Endodermal cell (in vitro differentiated cells): ENCODE measurements around the gene BRF1. TPM values are rescaled to one million over a fixed set of nuclear protein-coding genes. Genes with fewer than 3 reads are reported as not detected.
A peak's percentile ranks its signal among the peaks of the same experiment; 100 is the strongest.

Experiments used
- DNase-seq: peaks from one replicate; pipeline ENCODE4 v3.0.0-alpha.2; 2017
- H3K27ac ChIP-seq: 2 replicates; pipeline ENCODE4 v1.5.1; 2013; ENCODE audit warnings: mild to moderate bottlenecking, low read depth, low read length, moderate library complexity
- H3K27me3 ChIP-seq: 2 replicates; pipeline ENCODE4 v1.6.1; 2013; ENCODE audit warnings: mild to moderate bottlenecking, low read length, moderate library complexity; ENCODE audit not compliant: insufficient read depth, control insufficient read depth, poor library complexity, severe bottlenecking
- H3K36me3 ChIP-seq: 2 replicates; pipeline ENCODE4 v1.7.0; 2013; ENCODE audit warnings: mild to moderate bottlenecking, low read length, moderate library complexity; ENCODE audit not compliant: control insufficient read depth, insufficient read depth
- H3K4me1 ChIP-seq: one replicate; pipeline ENCODE4 v1.7.0; 2013; ENCODE audit warnings: low read length; ENCODE audit not compliant: control insufficient read depth, insufficient read depth
- H3K4me3 ChIP-seq: 2 replicates; pipeline ENCODE4 v1.5.1; 2013; ENCODE audit warnings: mild to moderate bottlenecking, low read length, moderate library complexity
- H3K9ac ChIP-seq: 2 replicates; pipeline ENCODE4 v1.6.1; 2013; ENCODE audit warnings: mild to moderate bottlenecking, low read length, moderate library complexity; ENCODE audit not compliant: poor library complexity, severe bottlenecking; ENCODE audit errors: extremely low read depth
- H3K9me3 ChIP-seq: 2 replicates; pipeline ENCODE4 v1.6.1; 2013; ENCODE audit warnings: mild to moderate bottlenecking, low read length, moderate library complexity; ENCODE audit not compliant: control insufficient read depth
- H3K27ac Mint-ChIP-seq: 2 replicates; pipeline ENCODE4 v1.8.0; 2020; ENCODE audit warnings: mixed read lengths
- H3K27me3 Mint-ChIP-seq: 2 replicates; pipeline ENCODE4 v1.8.0; 2021; ENCODE audit warnings: mild to moderate bottlenecking, mixed read lengths; ENCODE audit not compliant: insufficient read depth
- H3K36me3 Mint-ChIP-seq: 2 replicates; pipeline ENCODE4 v1.8.0; 2020; ENCODE audit warnings: low read depth, mixed read lengths
- H3K4me1 Mint-ChIP-seq: 2 replicates; pipeline ENCODE4 v1.8.0; 2020; ENCODE audit warnings: mixed read lengths
- H3K4me3 Mint-ChIP-seq: 2 replicates; pipeline ENCODE4 v1.8.0; 2020; ENCODE audit warnings: mild to moderate bottlenecking, moderate library complexity, mixed read lengths
- H3K9me3 Mint-ChIP-seq: 2 replicates; pipeline ENCODE4 v1.8.0; 2020; ENCODE audit warnings: mild to moderate bottlenecking, mixed read lengths
- CTCF ChIP-seq: fragments of 200-600 bp; sonication (generic); conservative IDR thresholded peaks from 2 replicates; pipeline ENCODE4 v1.5.0; 2021; ENCODE audit warnings: antibody characterized with exemption, mild to moderate bottlenecking
- WGBS, 2 experiments: methylation state at CpG; one replicate each; pipeline versions ENCODE4 v1.1.5 to v1.1.7; 2013; ENCODE audit warnings: missing lambda C conversion rate in 2 of 2, mixed read lengths in 1 of 2; ENCODE audit not compliant: insufficient coverage in 1 of 2, insufficient read length in 1 of 2; 5-methylcytosine and 5-hydroxymethylcytosine counted together
- total RNA-seq, 2 donors: library from RNA; stranded (reverse); fragmentation: NEBNext Ultra II Directional in 1 of 2; extraction: Animal tissue kit (Norgen Biotek cat#: 25700) in 1 of 2; gene quantifications; 2 replicates in 1 of 2; 3 replicates in 1 of 2; pipeline ENCODE4 v1.2.1, GENCODE V29; 2021

BRF1 gene
- total RNA-seq, 2 donors from 2014 or later = 37.0 to 44.5 TPM

GRCh38 chr14:105272623-105273022 lies 28.2 kb downstream of the BRF1 start:
- H3K36me3 Mint-ChIP-seq = no peaks in the 10 kb centered on the region
- Histone ChIP-seq H3K36me3 (no peaks in the 10 kb centered on the region), H3K9ac (no peak overlapping the region), H3K27me3 (no peaks in the 10 kb centered on the region), H3K4me3 (no peak overlapping the region), H3K4me1 (no peaks in the 10 kb centered on the region), H3K27ac (no peak overlapping the region), H3K9me3 (no peaks in the 10 kb centered on the region)
- TF ChIP-seq CTCF = no peak
- H3K27ac Mint-ChIP-seq = peak overlapping the region; percentile 26
- no peak for DNase-seq
- H3K27me3 Mint-ChIP-seq = no peaks in the 10 kb centered on the region
- H3K4me1 Mint-ChIP-seq = no peaks in the 10 kb centered on the region
- no peak overlapping the region for H3K4me3 Mint-ChIP-seq
- WGBS, 2 experiments = 90 to 91% methylated on average over 11 to 15 of the region's 15 CpGs
- no peaks in the 10 kb centered on the region for H3K9me3 Mint-ChIP-seq

GRCh38 chr14:105271224-105271890 lies 29.4 kb downstream of the BRF1 start:
- no peak overlapping the region for H3K27ac ChIP-seq

GRCh38 chr14:105269405-105269804 lies 31.4 kb downstream of the BRF1 start:
- Histone ChIP-seq H3K4me1 (no peaks in the 10 kb centered on the region), H3K4me3 (no peak overlapping the region), H3K27ac (no peak overlapping the region), H3K9me3 (no peaks in the 10 kb centered on the region), H3K9ac (no peak overlapping the region), H3K27me3 (no peaks in the 10 kb centered on the region), H3K36me3 (no peaks in the 10 kb centered on the region)
- WGBS, 2 experiments = 94 to 95% methylated on average over 6 to 11 of the region's 11 CpGs
- Mint-ChIP-seq H3K27me3 (no peaks in the 10 kb centered on the region), H3K4me3 (no peak overlapping the region), H3K27ac (no peak overlapping the region), H3K4me1 (no peaks in the 10 kb centered on the region), H3K9me3 (no peaks in the 10 kb centered on the region), H3K36me3 (peaks cover 3% of the 10 kb centered on the region)
- TF ChIP-seq CTCF = no peak
- no peak for DNase-seq

More at GRCh38 chr14:105271224-105271890, 29.4 kb downstream of the BRF1 start:
- H3K4me1 Mint-ChIP-seq = no peaks in the 10 kb centered on the region
- Histone ChIP-seq H3K4me1 (no peaks in the 10 kb centered on the region), H3K9ac (no peak overlapping the region), H3K27me3 (no peaks in the 10 kb centered on the region), H3K4me3 (no peak overlapping the region), H3K36me3 (no peaks in the 10 kb centered on the region), H3K9me3 (no peaks in the 10 kb centered on the region)
- DNase-seq = no peak
- no peaks in the 10 kb centered on the region for H3K27me3 Mint-ChIP-seq
- no peak overlapping the region for H3K4me3 Mint-ChIP-seq
- H3K36me3 Mint-ChIP-seq = no peaks in the 10 kb centered on the region
- no peak for TF ChIP-seq CTCF
- no peak overlapping the region for H3K27ac Mint-ChIP-seq
- 95% methylated on average over 15 to 21 of the region's 22 CpGs for WGBS, 2 experiments
- H3K9me3 Mint-ChIP-seq = no peaks in the 10 kb centered on the region
